ENCODE measurements around the gene ANLN.
"Not testable (repeated sequence)": the region's sequence is repeated elsewhere in the genome, so short reads cannot be mapped to it uniquely, and the experiment has no call there.

ANLN gene

DNA sequence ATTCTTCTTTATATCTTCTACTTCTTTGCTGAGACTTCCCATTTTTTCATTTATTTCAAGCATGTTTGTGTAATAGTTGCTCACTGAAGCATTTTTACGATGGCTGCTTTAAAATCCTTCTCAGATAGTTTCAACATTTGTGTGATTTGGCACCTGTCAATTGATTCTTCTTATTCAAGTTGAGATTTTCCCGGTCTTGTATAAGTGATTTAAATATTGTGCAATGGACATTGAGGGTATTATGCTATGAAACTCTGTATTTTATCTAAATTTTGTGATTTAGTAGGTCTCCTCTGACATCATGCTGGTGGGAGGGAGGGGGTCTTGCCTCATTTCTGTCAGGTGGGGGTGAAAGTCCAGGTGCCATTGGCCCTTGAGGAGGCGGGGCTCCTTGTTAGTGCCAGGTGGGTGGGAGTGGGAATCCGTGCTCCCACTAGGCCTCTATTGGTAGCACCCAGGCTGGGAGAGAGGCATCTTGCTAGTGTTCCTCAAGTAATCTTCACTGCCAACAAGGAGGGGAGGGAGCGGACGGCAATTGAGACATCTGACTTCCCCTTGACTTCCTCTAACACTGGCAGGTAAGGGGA is 73.0 kb downstream of the ANLN start:
- TF ChIP-seq, protein P1, sequence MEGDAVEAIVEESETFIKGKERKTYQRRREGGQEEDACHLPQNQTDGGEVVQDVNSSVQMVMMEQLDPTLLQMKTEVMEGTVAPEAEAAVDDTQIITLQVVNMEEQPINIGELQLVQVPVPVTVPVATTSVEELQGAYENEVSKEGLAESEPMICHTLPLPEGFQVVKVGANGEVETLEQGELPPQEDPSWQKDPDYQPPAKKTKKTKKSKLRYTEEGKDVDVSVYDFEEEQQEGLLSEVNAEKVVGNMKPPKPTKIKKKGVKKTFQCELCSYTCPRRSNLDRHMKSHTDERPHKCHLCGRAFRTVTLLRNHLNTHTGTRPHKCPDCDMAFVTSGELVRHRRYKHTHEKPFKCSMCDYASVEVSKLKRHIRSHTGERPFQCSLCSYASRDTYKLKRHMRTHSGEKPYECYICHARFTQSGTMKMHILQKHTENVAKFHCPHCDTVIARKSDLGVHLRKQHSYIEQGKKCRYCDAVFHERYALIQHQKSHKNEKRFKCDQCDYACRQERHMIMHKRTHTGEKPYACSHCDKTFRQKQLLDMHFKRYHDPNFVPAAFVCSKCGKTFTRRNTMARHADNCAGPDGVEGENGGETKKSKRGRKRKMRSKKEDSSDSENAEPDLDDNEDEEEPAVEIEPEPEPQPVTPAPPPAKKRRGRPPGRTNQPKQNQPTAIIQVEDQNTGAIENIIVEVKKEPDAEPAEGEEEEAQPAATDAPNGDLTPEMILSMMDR (IDR thresholded peaks at IDR 0.05; ENCODE audit: low read depth, low read length, missing control alignments) = no peak
- H3K4me3 ChIP-seq (ENCODE audit: low read depth, low read length) = no peak overlapping the region
- no peak for DNase-seq (ENCODE audit: low read depth)

DNA sequence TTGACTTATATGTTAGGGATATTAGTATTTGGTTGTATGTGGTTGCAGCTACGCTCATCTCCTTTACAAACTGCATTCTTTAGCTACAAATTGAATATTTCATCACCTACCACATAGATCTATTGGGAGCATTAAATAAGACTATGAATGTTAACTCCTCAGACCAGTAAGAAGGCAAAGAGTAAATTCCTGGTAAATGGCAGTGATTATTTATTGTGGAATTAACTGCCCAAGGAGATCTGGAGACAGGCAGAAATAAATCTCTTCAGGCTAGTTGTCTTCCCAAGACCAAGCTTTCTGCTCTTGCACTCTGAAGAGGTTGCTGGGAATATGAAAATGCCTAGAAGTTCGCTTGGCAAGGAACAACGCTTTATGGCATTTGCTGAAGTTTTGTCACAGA is 74.6 kb downstream of the ANLN start:
- TF ChIP-seq, protein P1 (IDR thresholded peaks at IDR 0.05; ENCODE audit: low read depth, low read length, missing control alignments) = no peak
- H3K4me3 ChIP-seq (ENCODE audit: low read depth, low read length) = no peak overlapping the region
- no peak for DNase-seq (ENCODE audit: low read depth)

DNA sequence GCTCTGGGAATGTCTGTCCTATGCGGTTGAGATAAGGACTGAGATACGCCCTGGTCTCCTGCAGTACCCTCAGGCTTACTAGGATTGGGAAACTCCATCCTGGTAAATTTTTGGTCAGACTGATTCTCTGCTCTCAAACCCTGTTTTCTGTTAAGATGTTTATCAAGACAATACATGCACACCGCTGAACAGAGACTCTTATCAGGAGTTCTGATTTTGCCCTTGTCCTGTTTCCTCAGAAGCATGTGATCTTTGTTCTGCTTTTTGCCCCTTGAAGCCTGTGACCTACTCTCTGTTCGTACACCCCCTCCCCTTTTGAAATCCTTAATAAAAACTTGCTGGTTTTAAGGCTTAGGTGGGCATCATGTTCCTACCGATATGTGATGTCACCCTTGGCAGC is 76.3 kb downstream of the ANLN start:
- H3K4me3 ChIP-seq (ENCODE audit: low read depth, low read length); DNase-seq (ENCODE audit: low read depth): not testable (repeated sequence)

DNA sequence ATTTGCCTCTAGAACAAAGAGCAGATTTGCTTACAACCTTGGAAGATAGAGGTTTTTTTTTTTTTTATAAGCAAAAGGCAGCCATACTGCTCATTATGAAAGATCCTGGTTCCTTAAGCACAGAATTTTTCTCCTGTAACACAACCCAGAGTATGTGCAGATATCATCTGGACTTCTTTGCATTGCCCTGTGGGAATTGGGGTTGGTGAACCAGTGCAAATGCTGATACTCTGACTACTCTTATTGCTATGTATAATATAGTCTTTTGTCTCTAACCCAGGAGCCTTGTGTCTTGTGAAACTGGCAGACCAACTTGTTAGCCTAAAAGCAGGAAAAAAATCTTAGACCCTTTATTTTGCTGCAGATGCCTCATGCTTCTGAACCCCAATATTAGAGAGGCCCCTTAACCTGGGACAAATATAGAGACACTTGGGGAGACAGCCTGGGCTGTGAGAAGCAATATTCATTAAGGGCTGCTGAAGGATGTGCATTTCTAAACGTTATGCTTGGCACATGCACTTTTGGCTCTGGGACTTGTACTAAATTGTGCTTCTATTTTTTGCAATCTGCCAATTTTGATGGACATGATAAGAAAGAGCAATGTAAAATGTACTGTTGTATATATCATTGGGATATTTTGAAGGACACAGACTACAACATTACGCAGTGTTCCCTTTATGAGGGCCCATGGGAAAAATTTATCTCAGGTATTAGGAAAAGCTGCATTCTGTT is 78.9 kb downstream of the ANLN start:
- TF ChIP-seq, protein P1 (IDR thresholded peaks at IDR 0.05; ENCODE audit: low read depth, low read length, missing control alignments) = no peak
- no peak for DNase-seq (ENCODE audit: low read depth)
- H3K4me3 ChIP-seq (ENCODE audit: low read depth, low read length) = no peak overlapping the region

DNA sequence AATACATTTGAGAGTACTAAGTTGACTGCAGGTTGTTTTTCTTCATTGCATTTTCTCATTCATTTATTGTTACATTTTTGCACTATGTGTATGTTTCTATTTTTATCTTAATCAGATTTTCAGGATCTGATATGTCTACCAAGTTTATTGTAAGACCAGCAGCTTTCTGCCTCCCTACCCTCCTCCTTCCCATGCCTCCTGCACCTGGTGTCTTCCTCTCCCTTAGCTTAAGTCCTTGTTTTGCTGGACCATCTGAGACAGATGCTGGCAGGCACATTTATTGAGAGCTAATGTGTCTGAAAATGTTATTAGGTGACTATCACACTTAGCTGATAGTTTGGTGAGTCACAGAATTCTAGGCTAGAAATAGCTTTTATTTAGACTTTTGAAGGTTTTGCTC is 79.6 kb downstream of the ANLN start:
- no peak for DNase-seq (ENCODE audit: low read depth)
- no peak overlapping the region for H3K4me3 ChIP-seq (ENCODE audit: low read depth, low read length)
- TF ChIP-seq, protein P1 (IDR thresholded peaks at IDR 0.05; ENCODE audit: low read depth, low read length, missing control alignments) = no peak

DNA sequence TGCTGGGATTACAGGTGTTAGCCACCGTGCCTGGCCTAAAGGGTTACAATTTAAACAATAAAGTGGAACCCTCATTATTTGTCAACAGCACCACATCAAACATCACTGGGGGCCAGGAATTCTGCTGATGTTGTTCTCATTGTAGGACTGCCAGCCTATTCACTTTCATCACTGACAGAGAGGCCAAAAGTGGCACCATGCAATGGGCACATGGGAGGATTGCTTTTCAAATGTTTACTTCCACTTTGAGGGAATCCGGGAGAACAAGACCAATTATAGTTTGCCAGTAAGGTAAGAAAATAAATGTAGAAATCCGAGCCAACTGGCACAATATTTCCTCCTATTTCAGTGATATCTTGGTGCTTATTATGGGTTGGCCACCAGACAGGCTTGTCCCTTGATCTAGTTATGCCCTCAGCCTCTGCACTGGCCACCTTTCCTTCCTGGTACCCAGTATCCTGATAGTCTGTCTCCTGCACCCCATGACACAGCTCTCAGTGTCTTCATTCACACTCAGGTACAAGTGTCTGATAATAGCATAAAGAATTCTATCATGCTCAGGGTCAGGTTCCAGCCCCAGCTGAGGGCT is 82.6 kb downstream of the ANLN start:
- H3K4me3 ChIP-seq (ENCODE audit: low read depth, low read length) = no peak overlapping the region
- TF ChIP-seq, protein P1 (IDR thresholded peaks at IDR 0.05; ENCODE audit: low read depth, low read length, missing control alignments) = no peak
- DNase-seq (ENCODE audit: low read depth) = no peak

DNA sequence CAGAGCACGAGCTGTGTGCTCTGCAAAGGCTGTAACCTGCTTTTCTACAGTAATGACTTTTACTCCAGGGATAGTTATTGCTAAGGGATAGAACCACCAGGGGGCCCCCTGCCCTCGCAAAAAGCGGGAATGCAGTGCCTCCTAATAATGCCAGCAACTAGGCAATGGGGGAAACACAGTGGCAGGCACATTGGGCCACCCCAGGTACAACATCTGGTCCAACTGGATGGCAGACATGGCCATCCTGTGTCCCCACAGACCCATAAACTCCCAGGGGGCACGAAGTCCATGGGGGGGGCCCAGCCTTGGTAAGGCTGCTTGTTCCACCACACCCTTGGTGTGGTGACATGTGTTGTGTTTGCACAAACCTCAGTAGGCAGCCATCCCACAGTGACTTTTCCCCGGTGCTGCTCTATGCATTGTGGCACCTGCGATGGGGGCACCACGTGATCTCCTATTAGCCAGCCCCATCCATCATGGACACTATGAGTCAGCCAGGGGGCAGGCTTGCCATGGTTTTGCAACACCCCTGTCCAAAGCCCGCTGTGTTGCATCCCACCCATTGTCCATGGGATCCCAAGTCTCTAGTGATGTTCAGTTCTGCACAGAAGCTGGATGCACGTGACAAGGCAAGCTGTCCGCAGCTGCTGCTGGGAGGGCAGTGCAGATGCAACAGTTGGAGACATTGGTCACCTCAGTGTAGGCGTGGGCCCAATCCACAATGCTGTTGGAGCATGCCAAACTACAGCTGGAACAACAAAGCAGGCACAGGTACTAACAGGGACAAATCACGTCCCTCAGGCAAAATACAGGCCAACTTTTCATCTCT is 84.0 kb downstream of the ANLN start:
- DNase-seq (ENCODE audit: low read depth) = no peak
- TF ChIP-seq, protein P1 (IDR thresholded peaks at IDR 0.05; ENCODE audit: low read depth, low read length, missing control alignments) = peak; percentile 46
- no peak overlapping the region for H3K4me3 ChIP-seq (ENCODE audit: low read depth, low read length)
